K562 (cell line): ENCODE measurements around the gene BAIAP2L2. TPM values are rescaled to one million over a fixed set of nuclear protein-coding genes. Genes with fewer than 3 reads are reported as not detected.

Experiments used
- ATAC-seq: fragments of 200-7000 bp; cut with Tn5 transposase; 3 replicates; pipeline ENCODE4 v1.9.1; 2020; ENCODE audit warnings: moderate library complexity
- BruUV-seq: library from RNA; stranded (reverse); fragments of 400-500 nt; replicated peaks from 2 replicates; lab custom pipeline; 2021; lab: Mats Ljungman, UMichigan
- CTCF ChIA-PET: fragments of 300-600 bp; formaldehyde crosslinking; extraction: SDS; loops from one replicate; lab custom pipeline; 2021; ENCODE audit warnings: low intra/inter-chr PET ratio; lab: Yijun Ruan, JAX
- POLR2A ChIA-PET: fragments of 300-600, 350-650 bp; sonication (Branson Sonifier 250); formaldehyde crosslinking; extraction: SDS; loops from one replicate; lab custom pipeline; 2021; ENCODE audit warnings: antibody characterized with exemption, inconsistent platforms; lab: Yijun Ruan, JAX
- DNase-seq, 4 experiments: peaks; one replicate each; pipeline versions ENCODE4 v3.0.0 to v3.0.0-alpha.2; 2011 to 2018; ENCODE audit warnings: low spot score in 3 of 4, mixed read lengths in 3 of 4; ENCODE audit errors: extremely low read depth in 1 of 4
- FAIRE-seq: peaks from 2 replicates; lab custom pipeline; 2011; peaks lifted over from hg19 to GRCh38; lab: Jason Lieb, UNC
- H2AFZ ChIP-seq: 2 replicates; pipeline ENCODE4 v1.6.0; 2011; ENCODE audit warnings: low read depth, low read length, control low read depth, inconsistent platforms
- H3K27ac ChIP-seq: fragments of 200-600 bp; 3 replicates; pipeline ENCODE4 v1.8.0; 2011; ENCODE audit warnings: low read depth, mild to moderate bottlenecking, control low read depth, inconsistent platforms, low read length, moderate library complexity, mixed read lengths; ENCODE audit errors: extremely low read depth
- H3K27me3 ChIP-seq, 2 experiments: fragments of 300-600 bp in 1 of 2; 2 replicates in 1 of 2; 3 replicates in 1 of 2; pipeline versions ENCODE4 v1.6.0 to v1.8.0; 2011; ENCODE audit warnings: inconsistent platforms in 2 of 2, low read length in 2 of 2, mild to moderate bottlenecking in 1 of 2, mixed read lengths in 1 of 2, moderate library complexity in 1 of 2; ENCODE audit not compliant: control insufficient read depth in 2 of 2, insufficient read depth in 2 of 2
- H3K36me3 ChIP-seq: fragments of 300-600 bp; 3 replicates; pipeline ENCODE4 v1.8.0; 2011; ENCODE audit warnings: mild to moderate bottlenecking, low read length, inconsistent platforms; ENCODE audit not compliant: control insufficient read depth, insufficient read depth
- H3K4me1 ChIP-seq, 2 experiments: fragments of 200-600 bp in 1 of 2; replicated peaks in 1 of 2; 2 replicates in 1 of 2; 3 replicates in 1 of 2; pipeline versions ENCODE4 v1.5.1 to v1.8.0; 2011; ENCODE audit warnings: inconsistent platforms in 2 of 2, low read length in 2 of 2, mild to moderate bottlenecking in 1 of 2, mixed read lengths in 1 of 2, moderate library complexity in 1 of 2; ENCODE audit not compliant: control insufficient read depth in 2 of 2, insufficient read depth in 2 of 2
- H3K4me2 ChIP-seq: 2 replicates; pipeline ENCODE4 v1.6.1; 2011; ENCODE audit warnings: low read length, control low read depth, inconsistent platforms, mixed read lengths; ENCODE audit not compliant: insufficient read depth
- H3K4me3 ChIP-seq: fragments of 200-600 bp; sonication (generic), shearing (Covaris generic); 2 replicates; pipeline ENCODE4 v1.5.1; 2016; ENCODE audit warnings: control low read depth, inconsistent platforms
- H3K79me2 ChIP-seq: fragments of 200-600 bp; 3 replicates; pipeline ENCODE4 v1.8.0; 2011; ENCODE audit warnings: low read length, inconsistent platforms; ENCODE audit not compliant: control insufficient read depth, insufficient read depth
- H3K9ac ChIP-seq, 2 experiments: 2 replicates each; pipeline versions ENCODE4 v1.6.0 to v1.6.1; 2011; ENCODE audit warnings: low read depth in 2 of 2, low read length in 2 of 2, control low read depth in 1 of 2, inconsistent platforms in 1 of 2, mild to moderate bottlenecking in 1 of 2, mixed read lengths in 1 of 2; ENCODE audit not compliant: insufficient read depth in 1 of 2
- H3K9me1 ChIP-seq: one replicate; pipeline ENCODE4 v1.6.0; 2011; ENCODE audit warnings: inconsistent platforms, mild to moderate bottlenecking, low read length, moderate library complexity; ENCODE audit not compliant: control insufficient read depth, insufficient read depth
- H3K9me3 ChIP-seq: replicated peaks from 2 replicates; pipeline ENCODE4 v1.5.1; 2011; ENCODE audit warnings: low read depth, low read length, inconsistent platforms; ENCODE audit not compliant: control insufficient read depth, insufficient read depth
- H4K20me1 ChIP-seq: replicated peaks from 2 replicates; pipeline ENCODE4 v1.6.1; 2011; ENCODE audit warnings: low read length, inconsistent platforms, mixed read lengths; ENCODE audit not compliant: control insufficient read depth, insufficient read depth
- CBX5 ChIP-seq: IDR thresholded peaks from 2 replicates; pipeline ENCODE4 v1.6.1; 2014; ENCODE audit warnings: low read depth, borderline replicate concordance
- CSDE1 ChIP-seq, 2 experiments: fragments of 450-650 bp; IDR thresholded peaks; 2 replicates each; pipeline ENCODE4 v1.6.1; 2016; ENCODE audit warnings: mild to moderate bottlenecking in 1 of 2
- DEAF1 ChIP-seq: fragments of 450-650 bp; formaldehyde crosslinking; IDR thresholded peaks from 2 replicates; pipeline ENCODE4 v1.4.0; 2020; ENCODE audit warnings: mild to moderate bottlenecking, moderate library complexity
- E2F8 ChIP-seq: fragments of 450-650 bp; IDR thresholded peaks from 2 replicates; pipeline ENCODE4 v1.7.1; 2018; ENCODE audit warnings: mild to moderate bottlenecking, low read depth; ENCODE audit not compliant: partially characterized antibody
- ELK3 ChIP-seq: fragments of 450-650 bp; formaldehyde crosslinking; IDR thresholded peaks from 2 replicates; pipeline ENCODE4 v1.4.0; 2020; ENCODE audit warnings: mild to moderate bottlenecking
- GTF3C2 ChIP-seq: IDR thresholded peaks from 3 replicates; pipeline ENCODE4 v1.6.1; 2011; ENCODE audit warnings: borderline replicate concordance, mild to moderate bottlenecking, moderate library complexity; ENCODE audit not compliant: insufficient read length; ENCODE audit errors: extremely low read depth
- KDM1A ChIP-seq, 2 experiments: fragments of 450-650 bp; IDR thresholded peaks; 2 replicates each; pipeline ENCODE4 v1.6.1; 2016; ENCODE audit warnings: mild to moderate bottlenecking in 2 of 2
- NFE2 ChIP-seq: IDR thresholded peaks from 2 replicates; pipeline ENCODE4 v1.6.1; 2014; ENCODE audit warnings: antibody characterized with exemption, low read depth
- POU5F1 ChIP-seq: fragments of 150-350 bp; IDR thresholded peaks from 2 replicates; pipeline ENCODE4 v1.6.1; 2014; ENCODE audit warnings: borderline replicate concordance, low read length, low read depth, mild to moderate bottlenecking; ENCODE audit not compliant: partially characterized antibody
- THRA ChIP-seq: fragments of 450-650 bp; IDR thresholded peaks from 2 replicates; pipeline ENCODE4 v1.6.1; 2017; ENCODE audit warnings: mild to moderate bottlenecking, moderate library complexity
- ZKSCAN8 ChIP-seq: fragments of 200-800 bp; sonication (Bioruptor generic); IDR thresholded peaks from 2 replicates; pipeline ENCODE4 v1.6.1; 2016; ENCODE audit warnings: missing genetic modification characterization, missing compliant biosample characterization
- ZNF444 ChIP-seq: fragments of 250-450 bp; sonication (Bioruptor Pico); IDR thresholded peaks from 2 replicates; pipeline ENCODE4 v1.4.0; 2020; ENCODE audit warnings: mild to moderate bottlenecking, moderate library complexity
- ZNF551 ChIP-seq: fragments of 250-450 bp; sonication (Bioruptor Pico); IDR thresholded peaks from 2 replicates; pipeline ENCODE4 v1.5.0; 2021; ENCODE audit warnings: mild to moderate bottlenecking, moderate library complexity
- WGBS: fragments of 100-300 bp; shearing (Covaris generic); methylation state at CpG from one replicate; pipeline ENCODE4 v1.1.6; 2016; ENCODE audit warnings: low coverage, mixed read lengths; ENCODE audit not compliant: insufficient coverage; ENCODE audit errors: missing lambda C conversion rate; 5-methylcytosine and 5-hydroxymethylcytosine counted together
- in situ Hi-C: fragments of 300-500 bp; cut with MboI; formaldehyde crosslinking; loops from 4 replicates; pipeline ENCODE4 v1.15.0; 2018; ENCODE audit warnings: inconsistent platforms, mixed read lengths
- intact Hi-C: fragments of 100-400 bp; cut with micrococcal nuclease; formaldehyde crosslinking; loops from 2 replicates; pipeline ENCODE4 v1.14.2; 2022
- polyA plus RNA-seq, 8 experiments: library from polyadenylated mRNA; depleted of rRNA in 4 of 8; stranded (reverse) in 5 of 8; unstranded in 3 of 8; fragments of >200 nt; fragmentation: Nextera tagmentation in 2 of 8; fragmentation: Illumina TruSeq in 1 of 8; extraction: Ambion mirVana in 2 of 8; extraction: Trizol in 1 of 8; gene quantifications; 2 replicates each; pipeline versions ENCODE4 v1.2.1 to v1.2.3, GENCODE V29; 2011 to 2014; ENCODE audit warnings: inconsistent platforms in 1 of 8, missing spikeins in 1 of 8
- total RNA-seq, 7 experiments: library from RNA; depleted of rRNA in 6 of 7; stranded (reverse); fragments of >200 nt in 6 of 7; fragmentation: Illumina TruSeq in 2 of 7; extraction: Trizol in 2 of 7; gene quantifications; 2 replicates each; pipeline versions ENCODE4 v1.2.1 to v1.2.3, GENCODE V29; 2011 to 2021; ENCODE audit warnings: low replicate concordance in 1 of 7

Gene BAIAP2L2
- total and polyA plus RNA-seq, 9 of the 15 experiments (the other 6 are each of a cell fraction or from before 2014, with no cell fraction given) = 0.04 to 0.22 (median 0.07) TPM; not detected in 4

- Histone ChIP-seq H4K20me1 (no peaks in the 10 kb centered on the region), H3K79me2 (no peaks in the 10 kb centered on the region), H3K9me3 (no peaks in the 10 kb centered on the region), H3K27me3 (no peaks in the 10 kb centered on the region), H3K4me1 (peaks cover 16 to 31% of the 10 kb centered on the region in 2 experiments), H3K27ac (no peak overlapping the region), H3K36me3 (no peaks in the 10 kb centered on the region), H3K9me1 (peaks cover 3% of the 10 kb centered on the region), H3K4me3 (no peak overlapping the region), H3K4me2 (no peak overlapping the region), H2AFZ (no peak overlapping the region), H3K9ac (no peak overlapping the region)
- POLR2A ChIA-PET = interaction anchor here (0.6 kb wide), 1 partner anchor 15 kb away, joined by 4 read pairs; no protein-coding TSS in a partner anchor
- no peak for DNase-seq
- WGBS = 79% methylated on average over 2 of the region's 2 CpGs
- no peak for ATAC-seq
- no TSS peak for BruUV-seq
- intact Hi-C loops (no loop called here), in situ Hi-C loops (no loop called here)
- no peak for FAIRE-seq
- CTCF ChIA-PET = no interaction called here
- TF ChIP-seq DEAF1 (CRISPR knock-in tag) (no peak), ZNF444 (CRISPR knock-in tag) (no peak), ZNF551 (CRISPR knock-in tag) (no peak), CSDE1 (IDR thresholded peaks at IDR 0.05) (no peak), THRA (no peak), POU5F1 (no peak), ZKSCAN8 (CRISPR knock-in tag) (no peak), KDM1A (IDR thresholded peaks at IDR 0.05) (no peak), E2F8 (no peak), ELK3 (no peak), NFE2 (no peak), CBX5 (no peak), GTF3C2 (no peak)
These were observed 20.9 kb upstream of the BAIAP2L2 start for GRCh38 chr22:38131399-38131798.
